Measurements from ENCODE around the gene AUTS2. TPM values are rescaled to one million over a fixed set of nuclear protein-coding genes. Genes with fewer than 3 reads are reported as not detected.

AUTS2 gene
- total RNA-seq, 1 donor from 2014 or later = 1.2 TPM

DNA sequence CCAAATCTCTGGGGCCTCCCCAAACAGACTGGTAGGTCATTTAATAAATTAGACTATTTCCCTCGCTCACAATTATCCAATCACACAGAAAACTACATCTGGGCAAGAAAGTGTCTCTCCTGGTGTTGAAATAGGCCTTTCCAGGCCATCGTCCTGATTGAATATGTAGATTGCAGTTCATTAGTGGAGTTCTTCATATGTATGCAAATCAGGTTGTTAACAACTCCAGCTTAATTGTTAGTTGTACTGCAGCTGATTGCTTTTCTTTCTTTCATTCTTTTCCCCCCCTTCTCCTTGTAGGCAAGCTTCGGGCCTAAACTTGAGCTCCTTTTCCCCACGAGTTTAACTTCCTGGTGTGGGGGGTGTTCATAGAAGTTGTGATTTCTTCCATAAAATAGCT, 1174.6 kb downstream of the AUTS2 start:
- no peak for DNase-seq

DNA sequence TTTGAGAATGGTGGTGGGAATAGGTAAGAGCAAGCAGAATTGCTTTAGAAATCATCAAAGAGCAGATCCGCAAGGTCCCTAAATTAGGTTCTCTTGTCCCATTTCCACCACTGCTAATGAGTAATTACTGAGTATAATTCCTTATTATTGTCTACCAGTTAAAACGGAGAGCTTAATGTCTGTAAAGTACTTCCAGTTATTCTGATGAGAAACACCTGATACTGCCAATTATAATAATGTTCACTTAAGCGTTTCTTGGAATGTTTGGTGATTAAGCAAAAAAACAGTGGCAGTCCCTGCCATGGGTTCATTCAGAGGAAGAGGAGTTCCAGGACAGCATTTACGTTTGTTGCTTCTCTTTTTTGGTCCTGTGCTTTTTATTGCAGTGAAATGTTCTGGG, 1175.1 kb downstream of the AUTS2 start:
- DNase-seq = no peak

DNA sequence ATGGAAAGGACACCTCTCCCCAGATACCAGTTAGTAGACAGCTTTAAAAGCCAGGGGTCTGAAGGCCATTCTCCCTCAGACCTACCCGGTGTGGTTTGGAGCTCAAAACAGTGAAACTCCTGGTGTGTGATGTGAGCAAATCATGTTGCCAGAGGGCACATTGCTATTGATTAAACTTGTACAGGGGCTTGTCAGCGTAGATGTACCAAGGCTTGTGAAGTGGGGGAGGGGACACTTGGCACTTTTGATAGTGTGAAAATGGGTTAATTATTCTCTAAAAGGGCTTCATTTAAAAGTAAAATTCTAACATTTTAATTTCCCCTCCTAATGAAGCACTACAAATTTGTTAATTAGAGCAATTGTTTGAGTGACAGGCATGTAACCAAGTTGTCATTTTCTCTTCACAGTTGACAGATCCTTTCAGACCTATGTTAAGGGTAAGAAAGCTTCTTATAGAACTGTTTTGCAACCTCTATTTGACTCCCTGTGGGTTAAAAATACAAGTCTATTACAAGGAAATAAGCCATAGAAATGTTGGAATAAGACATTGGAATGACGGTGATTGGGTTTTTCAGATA, 1176.8 kb downstream of the AUTS2 start:
- DNase-seq = no peak

DNA sequence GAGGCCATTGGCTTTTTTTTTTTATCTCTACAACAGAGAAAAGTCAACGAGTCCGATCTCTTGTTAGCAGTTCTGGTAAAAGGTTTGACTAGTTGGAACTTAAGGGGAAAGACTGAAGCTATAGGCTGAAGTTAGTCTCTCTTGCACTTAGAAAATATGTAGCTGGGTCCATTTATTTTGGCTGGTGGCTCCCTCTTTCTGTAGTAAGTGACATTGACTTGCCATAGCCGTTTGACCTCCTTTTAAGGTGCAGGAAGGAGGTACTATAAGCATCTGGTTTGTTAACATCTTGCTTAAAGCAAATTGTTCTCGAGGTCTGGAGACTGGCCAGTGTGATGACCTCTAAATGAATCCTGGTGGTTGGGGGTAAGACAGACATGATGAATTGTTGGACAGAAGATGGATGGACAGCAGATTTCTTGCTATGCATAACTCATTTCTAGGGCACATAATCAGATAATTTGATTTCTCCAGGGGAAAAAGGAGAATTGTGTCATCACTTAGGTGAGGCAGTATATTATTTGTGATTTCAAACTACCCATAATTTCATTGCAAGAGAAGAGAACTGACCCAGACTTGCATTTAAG, 1177.4 kb downstream of the AUTS2 start:
- DNase-seq = no peak

DNA sequence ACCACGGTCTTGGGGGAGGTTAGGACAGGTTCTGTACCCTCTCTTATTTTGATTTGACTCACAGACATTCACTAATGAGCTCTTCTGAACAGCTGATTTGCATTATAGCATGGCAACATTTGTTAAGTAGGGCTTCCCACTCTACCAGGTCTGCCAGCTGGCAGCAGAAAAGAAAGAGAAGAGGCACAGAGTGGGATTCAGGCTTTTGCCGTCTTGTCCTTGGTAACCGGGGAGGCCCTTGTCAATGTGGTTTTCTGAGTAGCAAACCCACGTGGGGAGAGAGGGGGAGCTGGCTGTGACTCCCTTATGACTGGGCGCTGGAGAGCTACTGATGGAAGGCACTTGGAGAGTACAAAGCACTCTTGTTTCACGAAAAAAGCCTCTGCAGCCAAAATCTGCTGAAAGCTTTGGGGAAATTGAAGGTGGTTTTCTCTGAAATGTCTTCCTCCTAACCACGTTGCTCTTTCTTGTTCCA, 1178.4 kb downstream of the AUTS2 start:
- no peak for DNase-seq

DNA sequence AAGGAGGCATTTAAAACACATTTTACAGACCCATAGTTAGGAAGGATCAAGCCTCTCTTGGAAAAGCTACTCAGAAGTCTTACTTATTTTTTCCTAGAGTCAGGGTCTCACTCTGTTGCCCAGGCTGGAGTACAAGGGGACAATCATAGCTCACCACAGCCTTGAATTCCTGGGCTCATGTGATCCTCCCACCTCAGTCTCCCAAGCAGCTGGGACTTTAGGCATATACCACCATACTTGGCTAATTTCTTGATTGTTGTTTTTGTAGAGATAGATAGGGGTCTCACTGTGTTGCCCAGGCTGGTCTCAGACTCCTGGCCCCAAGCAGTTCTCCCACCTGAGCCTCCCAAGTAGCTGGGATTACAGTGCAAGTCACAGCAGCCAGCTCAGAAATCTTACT, 1179.0 kb downstream of the AUTS2 start:
- DNase-seq = no peak

DNA sequence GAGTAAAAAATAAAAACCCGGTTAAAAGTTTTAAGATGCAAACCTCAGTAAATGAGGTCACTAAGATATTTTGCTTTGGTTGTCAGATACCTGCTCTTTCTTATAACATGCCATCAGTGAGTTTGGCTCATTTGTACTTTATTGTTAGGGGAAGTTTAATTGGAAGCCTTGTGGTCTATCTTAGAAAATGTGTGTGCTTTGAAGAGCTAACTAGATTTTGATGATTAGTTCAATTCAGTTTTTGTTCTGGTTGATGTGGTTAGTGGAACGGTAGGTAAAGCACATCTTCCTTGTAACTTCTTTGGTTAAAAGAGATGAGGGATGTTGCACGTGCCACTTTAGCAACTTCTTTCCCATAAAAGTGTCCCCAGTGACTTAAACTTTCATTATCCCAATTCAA, 1180.3 kb downstream of the AUTS2 start:
- no peak for DNase-seq

DNA sequence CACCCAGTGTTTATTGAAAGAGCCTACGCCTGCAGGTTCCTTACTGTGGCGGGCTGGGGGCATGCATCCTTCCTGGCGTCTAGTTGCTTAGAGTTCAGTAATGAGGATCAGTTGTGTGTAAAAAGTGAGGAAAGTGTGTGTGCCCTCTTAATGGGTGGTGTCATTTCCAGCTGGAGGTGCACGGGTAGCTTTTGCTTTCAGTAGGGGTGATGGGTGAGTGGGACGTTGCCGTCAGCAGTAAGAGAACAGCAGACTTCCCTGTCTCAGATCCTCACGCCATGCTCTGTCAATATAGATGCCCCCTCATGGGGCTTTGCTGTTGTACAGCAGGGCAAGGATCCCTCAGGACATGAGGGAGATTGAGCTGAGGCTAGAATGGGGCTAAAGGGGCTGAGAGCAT, 1181.0 kb downstream of the AUTS2 start:
- DNase-seq = no peak

DNA sequence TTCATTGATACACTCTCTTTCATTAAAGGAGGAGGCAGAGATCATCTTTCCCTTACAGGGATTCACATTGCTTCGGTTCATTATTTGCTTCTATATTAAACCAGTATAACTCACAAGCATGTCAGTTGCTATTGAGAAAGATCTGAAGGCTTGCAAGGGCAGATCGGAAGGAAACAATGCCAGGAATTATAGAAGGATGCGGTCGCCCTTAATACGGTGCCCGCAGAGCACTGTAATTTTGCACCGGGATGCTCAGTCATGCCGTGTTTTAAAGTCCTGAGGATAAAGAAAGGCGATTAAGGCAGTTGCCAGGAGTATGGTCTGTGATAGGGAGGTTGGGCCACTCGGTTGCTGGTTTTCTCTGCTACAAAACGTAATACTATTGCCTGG, 1183.6 kb downstream of the AUTS2 start:
- no peak for DNase-seq

DNA sequence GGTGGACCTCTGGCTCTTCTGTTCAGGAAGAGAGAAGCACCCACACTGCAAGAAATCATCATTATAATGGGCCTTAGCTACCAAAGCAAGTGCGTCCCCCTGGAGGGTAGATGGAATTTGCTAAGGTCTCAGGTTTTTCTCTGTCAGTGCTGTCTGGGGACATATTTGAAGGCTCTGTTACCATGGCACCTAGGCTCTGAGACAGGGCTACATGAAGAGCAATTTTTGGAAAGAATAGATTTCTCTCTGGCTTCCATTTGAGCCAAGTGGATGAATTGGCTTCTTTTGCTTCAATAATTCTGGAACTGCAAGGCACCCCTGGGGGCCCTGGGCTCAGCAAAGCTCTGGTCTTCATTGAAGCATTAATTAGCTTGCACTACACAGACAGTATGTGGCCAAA, 1184.5 kb downstream of the AUTS2 start:
- no peak for DNase-seq

DNA sequence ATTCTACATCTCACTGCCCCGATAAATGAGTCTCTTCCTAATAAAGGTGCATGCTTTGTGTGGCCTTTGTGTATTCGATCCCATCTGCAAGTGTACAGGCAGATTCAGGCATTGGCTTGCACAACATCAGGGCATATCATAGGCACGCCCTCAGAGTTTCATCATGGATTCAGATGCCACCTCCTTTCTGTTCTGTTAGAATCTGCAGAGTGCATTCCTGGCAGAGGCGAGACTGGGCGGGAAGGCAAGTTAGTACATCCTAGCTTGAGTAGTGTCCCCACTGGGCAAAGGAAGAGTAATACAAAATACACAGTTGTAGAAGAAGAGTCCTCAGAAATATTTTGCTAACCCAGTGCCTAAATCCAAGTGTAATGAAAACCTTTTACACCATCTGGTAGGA, 1187.2 kb downstream of the AUTS2 start:
- DNase-seq = no peak

DNA sequence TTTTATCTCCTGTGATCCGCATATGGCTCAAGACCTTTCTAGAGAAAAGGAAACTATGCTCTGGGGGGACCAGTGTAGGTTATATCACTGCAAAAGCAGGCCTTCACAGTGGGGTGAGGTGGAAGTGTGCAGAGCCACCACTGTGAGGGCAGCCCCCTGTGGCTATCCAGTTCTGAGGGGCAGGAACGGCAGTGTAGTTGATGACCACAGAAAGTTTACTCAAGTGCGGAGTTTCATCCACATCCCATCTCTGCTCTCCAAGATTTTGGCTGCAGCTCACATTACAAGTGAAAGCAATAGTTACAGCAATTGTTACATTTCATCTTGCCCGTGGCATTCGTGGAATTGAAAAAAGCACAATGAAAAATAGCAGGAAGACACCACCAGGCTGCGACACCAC, 1187.8 kb downstream of the AUTS2 start:
- DNase-seq = no peak

DNA sequence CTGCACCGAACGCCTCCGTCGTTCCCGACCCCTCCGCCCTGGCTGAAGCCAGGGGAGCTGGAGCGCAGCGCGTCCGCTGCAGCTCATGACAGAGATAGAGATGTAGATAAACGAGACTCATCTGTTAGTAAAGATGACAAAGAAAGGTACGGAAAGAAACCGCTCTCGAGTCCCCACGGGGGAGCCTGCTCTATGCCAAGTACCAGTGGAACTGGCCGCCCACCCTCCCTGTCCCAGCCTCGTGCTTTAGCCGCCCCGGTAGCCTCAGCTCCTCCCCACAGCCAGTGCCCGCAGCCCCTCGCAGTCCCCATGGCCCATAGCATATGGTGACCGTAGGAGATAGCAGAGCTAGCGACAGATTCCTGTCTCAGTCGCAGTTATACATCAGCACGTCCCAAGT, 1189.0 kb downstream of the AUTS2 start:
- DNase-seq = no peak

DNA sequence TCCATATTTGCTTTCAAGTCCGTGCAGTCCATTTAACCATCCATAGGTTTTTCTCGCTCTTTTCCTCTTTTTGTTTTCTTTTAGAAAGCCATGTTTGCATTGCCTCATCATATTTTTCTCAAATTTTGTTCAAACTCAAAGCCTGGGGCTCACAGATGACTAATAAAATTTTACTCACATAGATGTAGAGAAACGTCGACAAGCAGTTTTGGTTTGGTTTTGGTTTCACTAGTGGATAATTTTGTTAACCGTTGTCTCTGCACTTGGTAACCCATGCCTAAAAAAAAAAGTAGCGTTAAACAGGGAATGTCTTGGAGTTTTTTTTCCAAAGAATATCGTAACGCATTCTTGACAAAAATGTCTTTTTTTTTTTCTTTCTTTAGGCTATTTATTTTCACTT, 1189.5 kb downstream of the AUTS2 start:
- no peak for DNase-seq

DNA sequence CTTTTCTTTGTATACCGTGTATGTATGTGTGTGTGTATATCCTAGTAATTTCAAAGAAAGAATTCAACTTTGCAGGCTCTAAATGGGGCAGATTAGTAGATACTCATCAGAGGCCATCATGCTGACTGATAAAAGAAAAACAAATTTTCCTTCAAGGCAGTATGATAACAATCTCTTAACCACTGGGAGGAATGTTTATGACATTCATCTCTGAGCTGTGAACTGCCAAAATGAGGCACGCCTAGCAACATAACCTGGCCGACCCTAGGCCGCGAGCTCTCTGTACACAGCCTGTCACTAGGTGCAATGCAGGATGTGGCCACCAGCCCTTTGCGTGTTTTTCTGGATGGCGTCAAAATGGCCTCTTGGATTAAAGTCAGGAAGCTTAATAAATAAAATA, 1190.0 kb downstream of the AUTS2 start:
- DNase-seq = no peak

DNA sequence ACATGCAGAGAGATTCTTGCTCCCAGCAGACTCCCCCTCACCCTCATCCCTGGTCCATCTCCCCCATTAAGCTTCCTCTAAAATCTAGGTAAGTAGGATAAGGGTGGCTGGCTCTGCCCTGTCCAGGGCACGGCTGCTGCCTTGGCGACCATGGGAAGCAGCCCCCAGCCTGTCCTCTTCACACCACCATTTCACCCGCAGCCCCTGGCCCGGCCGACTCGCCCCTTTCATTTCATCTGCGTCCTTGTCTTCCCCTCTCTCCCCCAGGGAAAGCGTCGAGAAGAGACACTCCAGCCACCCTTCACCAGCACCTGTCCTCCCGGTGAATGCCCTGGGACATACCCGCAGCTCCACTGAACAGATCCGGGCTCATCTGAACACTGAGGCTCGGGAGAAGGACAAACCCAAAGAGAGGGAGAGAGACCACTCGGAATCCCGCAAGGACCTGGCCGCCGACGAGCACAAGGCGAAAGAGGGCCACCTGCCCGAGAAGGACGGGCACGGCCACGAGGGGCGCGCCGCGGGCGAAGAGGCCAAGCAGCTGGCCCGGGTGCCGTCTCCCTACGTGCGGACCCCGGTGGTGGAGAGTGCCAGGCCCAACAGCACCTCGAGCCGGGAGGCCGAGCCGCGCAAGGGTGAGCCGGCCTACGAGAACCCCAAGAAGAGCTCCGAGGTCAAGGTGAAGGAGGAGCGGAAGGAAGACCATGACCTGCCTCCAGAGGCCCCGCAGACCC, 1191.4 kb downstream of the AUTS2 start:
- no peak for DNase-seq

DNA sequence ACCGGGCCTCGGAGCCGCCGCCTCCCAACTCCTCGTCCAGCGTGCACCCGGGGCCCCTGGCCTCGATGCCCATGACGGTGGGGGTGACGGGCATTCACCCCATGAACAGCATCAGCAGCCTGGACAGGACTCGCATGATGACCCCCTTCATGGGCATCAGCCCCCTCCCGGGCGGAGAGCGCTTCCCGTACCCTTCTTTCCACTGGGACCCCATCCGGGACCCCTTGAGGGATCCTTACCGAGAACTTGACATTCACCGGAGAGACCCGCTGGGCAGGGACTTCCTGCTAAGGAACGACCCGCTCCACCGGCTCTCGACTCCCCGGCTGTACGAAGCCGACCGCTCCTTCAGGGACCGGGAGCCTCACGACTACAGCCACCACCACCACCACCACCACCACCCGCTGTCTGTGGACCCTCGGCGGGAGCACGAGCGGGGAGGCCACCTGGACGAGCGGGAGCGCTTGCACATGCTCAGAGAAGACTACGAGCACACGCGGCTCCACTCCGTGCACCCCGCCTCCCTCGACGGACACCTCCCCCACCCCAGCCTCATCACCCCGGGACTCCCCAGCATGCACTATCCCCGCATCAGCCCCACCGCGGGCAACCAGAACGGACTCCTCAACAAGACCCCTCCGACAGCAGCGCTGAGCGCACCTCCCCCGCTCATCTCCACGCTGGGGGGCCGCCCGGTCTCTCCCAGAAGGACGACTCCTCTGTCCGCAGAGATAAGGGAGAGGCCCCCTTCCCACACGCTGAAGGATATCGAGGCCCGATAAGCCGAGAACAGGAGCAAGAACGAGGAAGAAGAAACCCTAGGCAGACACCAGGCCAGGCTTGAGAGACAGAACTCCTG, 1192.2 kb downstream of the AUTS2 start:
- DNase-seq = no peak

DNA sequence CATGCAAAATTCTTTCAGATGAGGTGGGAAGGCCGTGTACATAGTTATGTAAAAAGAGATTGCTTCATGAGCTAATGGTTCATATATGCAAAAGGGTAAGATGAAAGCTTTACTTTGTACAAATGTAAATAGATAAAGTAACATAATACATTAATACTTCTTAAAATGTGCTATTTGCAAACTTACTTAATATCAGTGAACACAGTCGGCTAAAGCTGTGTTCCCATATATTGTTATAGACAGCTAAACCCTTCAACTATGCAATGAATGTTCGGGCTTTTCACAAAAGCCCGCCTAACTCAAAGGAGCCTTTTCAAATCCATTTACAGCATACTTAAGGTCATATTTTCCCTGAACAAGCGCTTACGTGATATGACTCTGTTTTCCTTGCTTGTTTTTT, 1193.1 kb downstream of the AUTS2 start:
- DNase-seq = no peak

DNA sequence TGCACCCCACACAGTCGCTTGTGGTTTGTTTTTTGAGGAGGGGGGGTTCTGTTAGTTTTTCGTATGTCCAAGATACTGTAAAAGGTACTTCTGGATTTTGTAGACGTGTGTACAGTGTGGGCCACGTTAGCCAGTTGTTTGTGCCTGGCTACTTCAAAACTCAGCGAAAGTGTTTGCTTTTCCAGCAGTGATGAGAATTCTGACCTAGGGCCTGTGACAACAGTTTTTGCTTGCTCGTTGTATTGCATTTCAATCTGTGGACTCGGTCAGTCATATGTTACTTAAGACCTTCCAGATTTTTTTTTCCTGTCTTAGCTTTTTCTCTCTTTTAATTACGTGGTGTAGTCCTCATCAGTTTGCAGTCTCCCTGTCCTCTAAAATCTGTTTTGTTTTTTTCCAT, 1194.8 kb downstream of the AUTS2 start:
- DNase-seq = no peak

DNA sequence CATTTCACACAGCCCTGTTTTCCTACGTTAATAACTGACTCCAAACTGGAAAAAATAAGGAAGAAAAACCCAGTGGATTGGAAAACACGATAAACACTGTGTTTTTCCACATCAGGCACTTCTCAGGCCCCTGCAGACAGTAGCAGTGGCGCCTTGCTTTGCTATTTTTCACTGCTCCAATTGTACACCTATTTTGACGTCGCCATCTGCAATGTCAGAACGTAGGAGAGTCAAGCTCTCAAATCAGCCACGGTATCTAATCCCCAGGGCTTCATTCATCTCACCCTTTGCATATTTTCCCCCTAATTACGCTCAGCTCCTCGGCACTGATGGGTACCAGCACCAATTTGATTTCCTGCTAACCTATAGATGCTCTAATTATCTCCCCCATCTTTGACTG, 1195.5 kb downstream of the AUTS2 start:
- DNase-seq = no peak

DNA sequence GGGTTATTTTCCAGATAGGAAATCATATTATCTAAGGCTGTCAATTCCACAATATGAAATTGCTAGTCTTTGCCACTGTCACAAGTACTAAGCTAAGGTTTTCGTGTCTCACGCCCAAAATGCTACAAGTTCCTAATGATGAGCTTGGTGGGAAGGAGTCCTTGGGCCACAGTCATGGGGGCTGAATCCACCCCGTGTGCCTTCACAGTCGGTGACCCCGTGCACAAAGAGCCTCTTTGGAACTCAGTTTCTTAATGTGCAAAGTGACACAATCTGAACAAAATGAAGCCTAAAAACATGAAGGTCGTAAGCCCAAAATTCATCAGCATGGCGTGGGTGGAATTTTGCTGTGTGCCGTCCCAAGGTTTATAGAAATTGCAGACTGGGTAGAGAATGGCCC, 1196.7 kb downstream of the AUTS2 start:
- DNase-seq = no peak

DNA sequence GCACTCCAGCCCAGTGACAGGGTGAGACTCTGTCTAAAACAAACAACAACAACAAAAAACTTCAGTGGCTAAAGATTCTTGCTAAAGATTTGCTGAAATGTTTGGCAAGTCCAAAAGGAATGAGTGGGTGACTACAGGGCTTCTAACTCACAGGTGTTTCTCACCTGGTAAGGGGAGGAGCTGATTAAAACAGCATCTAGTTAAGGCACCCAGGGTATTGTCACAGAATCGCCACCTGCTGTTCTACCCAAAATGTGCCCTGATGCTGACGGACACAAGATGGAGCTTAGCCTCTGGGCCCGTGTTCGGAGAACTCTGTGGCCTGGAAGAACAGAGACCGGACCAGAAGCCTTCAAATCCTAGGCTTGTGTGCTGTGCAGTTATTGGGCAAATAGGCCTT, 1197.7 kb downstream of the AUTS2 start:
- no peak for DNase-seq

DNA sequence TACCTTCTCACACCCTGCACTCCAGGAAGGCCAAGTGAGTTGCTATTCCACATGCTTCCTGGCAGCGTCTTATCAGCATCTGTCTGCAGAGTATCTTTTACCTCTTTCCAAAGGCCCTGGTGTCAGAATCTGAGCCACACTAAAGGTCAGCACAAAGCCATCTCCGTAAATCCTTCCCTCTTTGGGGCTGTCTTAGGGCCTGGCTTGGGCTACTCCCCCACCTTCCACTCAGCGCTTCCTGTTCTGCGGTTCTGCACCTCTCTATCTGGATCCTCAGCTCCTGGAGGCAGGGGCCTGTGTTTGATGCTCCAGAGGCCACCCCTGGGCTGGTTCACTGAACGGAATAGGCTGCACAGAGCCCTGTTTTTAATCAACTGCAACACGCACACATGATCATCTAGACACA, 1198.8 kb downstream of the AUTS2 start:
- no peak for DNase-seq

Data from dermis blood vessel endothelial cell (primary cell).